ENCODE results near the gene SPRR2F. TPM values are rescaled to one million over a fixed set of nuclear protein-coding genes. Genes with fewer than 3 reads are reported as not detected.

Gene SPRR2F
- total RNA-seq, 1 experiment from 2014 or later = not detected

DNA sequence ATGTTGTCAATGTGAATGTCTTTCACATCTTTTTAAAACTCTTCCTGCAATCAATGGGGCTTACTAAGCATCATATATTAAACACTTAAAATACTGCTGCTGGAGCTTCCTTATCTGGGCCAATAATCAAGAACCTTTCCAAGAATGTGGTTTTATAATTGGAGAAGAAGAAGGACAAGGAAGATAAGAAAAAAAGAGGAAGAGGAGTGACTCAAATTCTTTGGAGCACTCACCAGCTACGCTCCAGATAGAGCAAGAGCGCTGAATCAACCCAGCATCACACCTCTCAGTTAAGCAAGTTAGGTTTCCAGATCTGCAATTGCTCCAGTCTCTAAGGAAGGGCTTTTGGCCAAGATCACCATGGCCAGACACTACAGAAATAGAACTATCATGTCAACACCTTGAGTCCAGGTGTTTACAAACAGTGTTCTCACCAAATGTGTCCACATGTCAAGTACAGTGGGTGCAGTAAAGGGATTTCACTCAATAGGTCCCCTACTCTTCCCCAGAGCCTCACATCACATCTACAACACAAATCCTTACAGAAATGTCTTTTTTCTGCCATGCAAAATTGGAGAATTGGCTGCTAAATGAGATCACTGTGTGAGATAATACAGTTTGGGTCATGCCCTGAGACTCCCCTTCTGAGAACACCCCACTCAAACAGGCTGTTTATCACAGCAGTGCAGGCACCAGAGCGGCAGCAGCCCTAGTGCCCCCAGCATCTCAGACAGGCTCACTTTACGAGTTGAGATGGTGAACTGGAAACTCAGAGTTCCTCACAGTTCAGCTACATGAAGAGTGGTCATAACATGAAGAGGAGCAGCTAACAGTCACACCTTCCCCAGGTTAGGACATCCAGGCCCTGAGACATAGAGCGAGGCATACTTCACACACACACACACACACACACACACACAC lies 40.2 kb downstream of the SPRR2F start:
- DNase-seq (ENCODE audit: low spot score) = no peak

- no peak for DNase-seq (ENCODE audit: low spot score)
Measured at GRCh38 chr1:153071511-153071910, 41.8 kb downstream of the SPRR2F start, which contains the start of gene SPRR2B. TSS of gene SPRR2B (minus strand) at chr1:153071611. CDS start at chr1:153070839, 772 bp downstream.

GRCh38 chr1:153070243-153070642 lies 43.1 kb downstream of the SPRR2F start:
- DNase-seq (ENCODE audit: low spot score) = no peak

Small RNA genes lying within 50 kb of the gene (small RNA-seq; reads per million reads assigned to genes)
- not detected for gene SPRR2C

Other genes with a start within 250 kb of the SPRR2F start
- not detected in 2 replicates for gene SMCP, start 235.2 kb downstream of the SPRR2F start, total RNA-seq (2014; rRNA removed; shearing (Covaris generic))
- gene IVL, start 205.0 kb downstream of the SPRR2F start, total RNA-seq (2014; rRNA removed; shearing (Covaris generic)) = 2.0 and 2.2 TPM in 2 replicates
- not detected in 2 replicates for gene SPRR5, start 166.3 kb downstream of the SPRR2F start, total RNA-seq (2014; rRNA removed; shearing (Covaris generic))
- gene SPRR4, start 142.9 kb downstream of the SPRR2F start, total RNA-seq (2014; rRNA removed; shearing (Covaris generic)) = not detected in 2 replicates
- not detected in 2 replicates for gene SPRR1A, start 129.4 kb downstream of the SPRR2F start, total RNA-seq (2014; rRNA removed; shearing (Covaris generic))
- 0.10 and 0.20 TPM in 2 replicates for gene SPRR3, start 111.8 kb downstream of the SPRR2F start, total RNA-seq (2014; rRNA removed; shearing (Covaris generic))
- 0.57 and 1.9 TPM in 2 replicates for gene SPRR1B, start 82.3 kb downstream of the SPRR2F start, total RNA-seq (2014; rRNA removed; shearing (Covaris generic))
- gene SPRR2D, start 72.4 kb downstream of the SPRR2F start, total RNA-seq (2014; rRNA removed; shearing (Covaris generic)) = not detected in 2 replicates
- not detected in 2 replicates for gene SPRR2A, start 56.0 kb downstream of the SPRR2F start, total RNA-seq (2014; rRNA removed; shearing (Covaris generic))
- not detected in 2 replicates for gene SPRR2B, start 41.9 kb downstream of the SPRR2F start, total RNA-seq (2014; rRNA removed; shearing (Covaris generic))
- not detected in 2 replicates for gene SPRR2E, start 19.0 kb downstream of the SPRR2F start, total RNA-seq (2014; rRNA removed; shearing (Covaris generic))
- not detected in 2 replicates for gene SPRR2G, start 37.4 kb upstream of the SPRR2F start, total RNA-seq (2014; rRNA removed; shearing (Covaris generic))
- gene LELP1, start 89.9 kb upstream of the SPRR2F start, total RNA-seq (2014; rRNA removed; shearing (Covaris generic)) = not detected in 2 replicates
- not detected in 2 replicates for gene PRR9, start 104.1 kb upstream of the SPRR2F start, total RNA-seq (2014; rRNA removed; shearing (Covaris generic))
- not detected in 2 replicates for gene LORICRIN, start 146.2 kb upstream of the SPRR2F start, total RNA-seq (2014; rRNA removed; shearing (Covaris generic))
- gene PGLYRP3, start 199.4 kb upstream of the SPRR2F start, total RNA-seq (2014; rRNA removed; shearing (Covaris generic)) = not detected in 2 replicates
- not detected in 2 replicates for gene PGLYRP4, start 235.3 kb upstream of the SPRR2F start, total RNA-seq (2014; rRNA removed; shearing (Covaris generic))
- 1.8 TPM in 1 of 2 replicates, not detected in the other for gene S100A9, start 244.3 kb upstream of the SPRR2F start, total RNA-seq (2014; rRNA removed; shearing (Covaris generic))

All from HT-29 (cell line).